Ishikawa (cell line): ENCODE measurements around the gene C6orf89.

ENCODE experiments used
- CEBPB ChIP-seq: IDR thresholded peaks from 2 replicates; pipeline ENCODE4 v1.6.1; 2012
- CREB1 ChIP-seq: IDR thresholded peaks from 2 replicates; pipeline ENCODE4 v1.6.1; 2012; ENCODE audit warnings: low read depth
- EGR1 ChIP-seq: IDR thresholded peaks from 2 replicates; pipeline ENCODE4 v1.6.1; 2012
- FOXM1 ChIP-seq: IDR thresholded peaks from 2 replicates; pipeline ENCODE4 v1.6.1; 2012; ENCODE audit warnings: low read depth, borderline replicate concordance
- NFIC ChIP-seq: IDR thresholded peaks from 2 replicates; pipeline ENCODE4 v1.6.1; 2012
- RAD21 ChIP-seq: IDR thresholded peaks from 2 replicates; pipeline ENCODE4 v1.6.1; 2012; ENCODE audit warnings: low read depth
- REST ChIP-seq: IDR thresholded peaks from 2 replicates; pipeline ENCODE4 v1.6.1; 2012; ENCODE audit warnings: low read depth, mild to moderate bottlenecking
- TCF12 ChIP-seq: IDR thresholded peaks from 2 replicates; pipeline ENCODE4 v1.6.1; 2012; ENCODE audit warnings: low read depth
- TEAD4 ChIP-seq: IDR thresholded peaks from 2 replicates; pipeline ENCODE4 v1.6.1; 2012
- USF1 ChIP-seq: IDR thresholded peaks from 2 replicates; pipeline ENCODE4 v1.6.1; 2012
- YY1 ChIP-seq: IDR thresholded peaks from 2 replicates; pipeline ENCODE4 v1.6.1; 2012; ENCODE audit warnings: low read depth
- ZBTB7A ChIP-seq: IDR thresholded peaks from 2 replicates; pipeline ENCODE4 v1.6.1; 2012; ENCODE audit warnings: low read depth
- TF ChIP-seq, protein P1 (sequence below): IDR thresholded peaks from 2 replicates; pipeline ENCODE4 v1.6.1; 2012

Gene C6orf89

GRCh38 chr6:36890112-36890663, 4.4 kb downstream of the C6orf89 start:
- no peak for TF ChIP-seq NFIC
- no peak for TF ChIP-seq CEBPB
- no peak for TF ChIP-seq ZBTB7A
- TF ChIP-seq REST, result no peak
- no peak for TF ChIP-seq FOXM1

GRCh38 chr6:36893976-36894932, 8.5 kb downstream of the C6orf89 start:
- TF ChIP-seq EGR1 (no peak), TCF12 (no peak)

DNA sequence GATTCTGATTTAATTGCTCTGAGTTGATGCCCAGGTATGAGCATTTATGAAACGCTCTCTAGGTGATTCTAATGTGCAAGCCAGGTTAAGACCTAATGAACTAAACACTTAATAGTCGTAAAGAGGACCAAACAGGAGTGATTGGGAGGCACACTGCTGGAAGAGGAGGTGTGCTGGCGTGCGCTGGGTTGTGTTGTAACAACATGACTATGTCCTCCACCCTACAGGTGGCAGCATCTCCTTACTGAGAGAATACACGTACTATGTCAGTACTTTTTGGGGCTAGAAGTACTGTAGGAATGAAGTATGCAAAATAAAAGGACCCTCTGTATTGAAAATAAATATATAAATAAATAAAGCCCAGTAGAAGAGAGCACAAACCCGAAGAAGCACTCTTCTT, 11.9 kb downstream of the C6orf89 start:
- no peak for TF ChIP-seq ZBTB7A
- TF ChIP-seq FOXM1, result no peak
- no peak for TF ChIP-seq NFIC
- TF ChIP-seq TCF12, result no peak
- TF ChIP-seq CREB1, result no peak
- no peak for TF ChIP-seq TEAD4
- peak; percentile 27; the same call in 1 of the 2 replicates for TF ChIP-seq RAD21

DNA sequence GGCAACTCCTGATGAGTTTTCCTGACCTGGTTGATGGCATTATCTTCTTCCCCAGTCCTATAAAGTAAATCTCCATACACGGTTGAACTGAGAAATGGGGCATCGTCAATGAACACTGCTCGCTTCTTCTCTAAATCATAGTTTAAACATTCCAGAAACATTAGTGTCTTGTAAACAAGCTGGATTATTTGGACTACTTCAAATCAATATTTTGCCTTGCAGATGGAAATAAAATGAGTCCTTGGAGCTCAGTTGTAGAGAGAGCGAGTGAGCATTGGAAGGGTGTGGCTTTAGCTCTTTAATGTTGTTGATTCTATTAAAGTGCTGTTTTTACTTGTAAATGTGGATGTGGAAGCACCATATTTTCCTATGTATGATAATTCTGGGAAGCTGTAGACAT, 18.4 kb downstream of the C6orf89 start:
- TF ChIP-seq CEBPB (no peak), FOXM1 (no peak), REST (no peak)
- TF ChIP-seq, protein P1, sequence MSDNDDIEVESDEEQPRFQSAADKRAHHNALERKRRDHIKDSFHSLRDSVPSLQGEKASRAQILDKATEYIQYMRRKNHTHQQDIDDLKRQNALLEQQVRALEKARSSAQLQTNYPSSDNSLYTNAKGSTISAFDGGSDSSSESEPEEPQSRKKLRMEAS, result no peak

DNA sequence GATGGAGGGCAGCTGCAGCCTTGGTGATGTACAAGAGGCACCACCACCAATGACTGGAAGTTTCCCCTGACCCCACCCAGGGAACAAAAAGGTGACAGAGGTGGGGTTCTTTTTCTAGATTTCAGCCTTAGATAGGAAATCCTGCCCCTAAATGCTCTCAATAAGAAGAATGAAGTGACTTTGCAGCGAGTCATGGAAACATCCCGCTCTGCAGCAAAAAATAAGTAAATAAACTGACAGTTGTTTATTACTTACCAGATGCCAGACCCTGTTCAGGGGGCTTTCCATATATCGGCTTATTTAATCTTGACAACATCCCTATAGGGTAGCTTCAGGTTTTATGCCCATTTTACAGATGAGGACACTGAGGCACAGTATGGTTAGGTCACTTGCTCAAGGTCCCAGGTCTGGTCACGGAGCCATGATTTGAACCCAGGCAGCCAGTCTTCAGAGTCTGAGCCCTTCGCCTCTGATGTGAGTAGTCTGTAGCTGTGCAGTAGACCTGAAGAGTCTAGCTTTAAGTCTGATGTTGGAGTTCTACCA, 19.2 kb downstream of the C6orf89 start:
- TF ChIP-seq TCF12 (no peak), USF1 (no peak), EGR1 (no peak), CEBPB (no peak), YY1 (no peak), FOXM1 (no peak), REST (no peak)

DNA sequence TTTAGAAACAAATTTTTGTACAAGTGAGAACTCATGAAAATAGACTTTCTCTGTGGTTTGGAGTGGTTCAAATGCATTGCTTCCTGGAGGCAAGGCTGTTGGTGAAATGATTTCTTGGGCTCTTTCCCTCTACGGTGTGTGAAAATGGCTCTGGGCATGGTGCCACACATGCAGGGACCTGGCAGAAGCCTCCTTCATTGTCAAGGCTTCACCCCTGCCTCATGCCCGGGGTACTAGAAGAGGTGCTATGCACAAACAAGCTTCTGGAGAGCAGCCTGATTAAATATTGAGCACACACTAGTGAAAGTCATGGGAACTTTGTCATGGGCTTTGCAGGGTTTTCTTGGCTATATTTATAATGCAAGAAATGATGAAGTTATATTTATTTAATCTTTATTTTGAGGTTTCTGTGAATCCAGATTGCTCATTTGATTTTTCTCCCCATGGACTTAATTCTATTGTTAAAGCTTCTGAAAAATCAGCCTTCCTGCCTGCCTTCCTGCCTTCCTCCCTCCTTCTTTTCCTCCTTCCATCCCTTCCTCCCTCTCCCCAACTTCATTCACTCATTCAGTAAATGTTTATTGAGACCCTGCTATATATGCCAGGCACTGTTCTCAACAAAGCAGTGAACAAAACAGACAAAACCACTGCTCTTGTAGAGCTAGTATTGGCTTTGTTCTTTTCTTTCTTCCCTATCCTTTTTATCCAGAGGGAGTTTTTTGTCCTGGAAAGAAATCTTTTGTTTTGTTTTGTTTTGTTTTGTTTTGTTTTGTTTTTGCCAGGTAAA, 21.0 kb downstream of the C6orf89 start:
- TF ChIP-seq CREB1, result no peak
- 0 out of 2 replicates have a peak, but pooled peaks have one; percentile 23 for TF ChIP-seq NFIC
